Progenitor cell of endocrine pancreas (in vitro differentiated cells): ENCODE measurements around the gene CSMD2. TPM values are rescaled to one million over a fixed set of nuclear protein-coding genes. Genes with fewer than 3 reads are reported as not detected.

Experiments used
- DNase-seq: peaks from one replicate; pipeline ENCODE4 v3.0.0; 2021; ENCODE audit warnings: low spot score; ENCODE audit not compliant: unreplicated experiment
- H3K27ac Mint-ChIP-seq: 2 replicates; pipeline ENCODE4 v1.8.0; 2021; ENCODE audit warnings: mild to moderate bottlenecking, moderate library complexity, mixed read lengths
- H3K27me3 Mint-ChIP-seq: 2 replicates; pipeline ENCODE4 v1.8.0; 2021; ENCODE audit warnings: mixed read lengths
- H3K36me3 Mint-ChIP-seq: 2 replicates; pipeline ENCODE4 v1.8.0; 2022; ENCODE audit warnings: mixed read lengths; ENCODE audit not compliant: insufficient read depth
- H3K4me1 Mint-ChIP-seq: 2 replicates; pipeline ENCODE4 v1.8.0; 2021; ENCODE audit warnings: low read depth, mixed read lengths
- H3K4me3 Mint-ChIP-seq: 2 replicates; pipeline ENCODE4 v1.8.0; 2021; ENCODE audit warnings: low read depth, mild to moderate bottlenecking, moderate library complexity, mixed read lengths
- H3K9me3 Mint-ChIP-seq: 2 replicates; pipeline ENCODE4 v1.8.0; 2021; ENCODE audit warnings: low read depth, mixed read lengths
- total RNA-seq: library from RNA; stranded (reverse); gene quantifications from 2 replicates; pipeline ENCODE4 v1.2.1, GENCODE V29; 2021
- TF ChIP-seq, protein P1 (sequence below): fragments of 200-600 bp; sonication (generic); IDR thresholded peaks from one replicate; pipeline ENCODE4 v1.5.0; 2021; ENCODE audit warnings: antibody characterized with exemption, mild to moderate bottlenecking; ENCODE audit not compliant: unreplicated experiment

The CSMD2 gene
- total RNA-seq, 1 donor from 2014 or later: 0.38 TPM

DNA sequence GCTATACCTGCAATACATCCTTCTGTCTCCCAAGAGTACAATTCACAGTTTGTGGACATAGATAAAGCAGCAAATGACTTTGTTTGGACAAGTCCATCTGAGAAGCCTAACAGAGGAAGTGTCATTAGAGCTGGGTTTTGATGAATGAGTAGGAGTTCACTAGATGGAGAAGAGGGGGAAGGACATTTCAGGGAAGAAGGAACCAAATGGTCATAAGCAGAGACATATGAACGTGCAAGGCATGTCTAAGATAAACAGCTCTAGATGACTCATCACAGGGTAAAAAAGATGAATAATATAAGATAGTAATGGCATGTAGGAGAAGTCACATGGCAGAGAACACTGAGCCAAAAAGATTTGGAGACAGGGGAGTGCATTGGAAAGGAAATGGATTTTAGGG lies 246.7 kb downstream of the CSMD2 start:
- Mint-ChIP-seq H3K4me1 (no peaks in the 10 kb centered on the region), H3K4me3 (no peak overlapping the region), H3K36me3 (no peaks in the 10 kb centered on the region), H3K9me3 (no peaks in the 10 kb centered on the region), H3K27ac (no peak overlapping the region), H3K27me3 (peaks cover 11% of the 10 kb centered on the region)
- no peak for DNase-seq
- TF ChIP-seq, protein P1, sequence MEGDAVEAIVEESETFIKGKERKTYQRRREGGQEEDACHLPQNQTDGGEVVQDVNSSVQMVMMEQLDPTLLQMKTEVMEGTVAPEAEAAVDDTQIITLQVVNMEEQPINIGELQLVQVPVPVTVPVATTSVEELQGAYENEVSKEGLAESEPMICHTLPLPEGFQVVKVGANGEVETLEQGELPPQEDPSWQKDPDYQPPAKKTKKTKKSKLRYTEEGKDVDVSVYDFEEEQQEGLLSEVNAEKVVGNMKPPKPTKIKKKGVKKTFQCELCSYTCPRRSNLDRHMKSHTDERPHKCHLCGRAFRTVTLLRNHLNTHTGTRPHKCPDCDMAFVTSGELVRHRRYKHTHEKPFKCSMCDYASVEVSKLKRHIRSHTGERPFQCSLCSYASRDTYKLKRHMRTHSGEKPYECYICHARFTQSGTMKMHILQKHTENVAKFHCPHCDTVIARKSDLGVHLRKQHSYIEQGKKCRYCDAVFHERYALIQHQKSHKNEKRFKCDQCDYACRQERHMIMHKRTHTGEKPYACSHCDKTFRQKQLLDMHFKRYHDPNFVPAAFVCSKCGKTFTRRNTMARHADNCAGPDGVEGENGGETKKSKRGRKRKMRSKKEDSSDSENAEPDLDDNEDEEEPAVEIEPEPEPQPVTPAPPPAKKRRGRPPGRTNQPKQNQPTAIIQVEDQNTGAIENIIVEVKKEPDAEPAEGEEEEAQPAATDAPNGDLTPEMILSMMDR: no peak

DNA sequence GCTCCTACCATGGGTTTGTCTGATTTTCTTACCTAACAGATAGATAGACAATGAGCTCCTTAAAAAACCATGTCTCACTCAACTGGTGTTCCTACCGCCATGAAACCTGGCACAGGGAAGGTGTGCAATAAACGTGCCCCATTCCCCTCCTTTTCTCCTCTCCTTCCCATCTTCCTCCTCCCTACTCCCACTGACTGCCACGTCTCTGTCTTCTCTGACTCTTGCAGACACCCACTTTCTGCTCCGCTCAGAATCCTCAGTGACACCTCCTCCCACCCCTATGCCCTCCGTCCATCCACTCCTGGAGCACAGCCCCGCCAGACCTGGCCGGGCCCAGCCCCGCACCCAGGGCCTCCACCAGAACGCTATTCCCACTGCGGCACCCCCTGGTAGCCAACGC lies 248.2 kb downstream of the CSMD2 start:
- DNase-seq: no peak
- TF ChIP-seq, protein P1: no peak
- Mint-ChIP-seq H3K9me3 (no peaks in the 10 kb centered on the region), H3K4me3 (no peak overlapping the region), H3K27me3 (peaks cover 13% of the 10 kb centered on the region), H3K4me1 (no peaks in the 10 kb centered on the region), H3K27ac (no peak overlapping the region), H3K36me3 (no peaks in the 10 kb centered on the region)

DNA sequence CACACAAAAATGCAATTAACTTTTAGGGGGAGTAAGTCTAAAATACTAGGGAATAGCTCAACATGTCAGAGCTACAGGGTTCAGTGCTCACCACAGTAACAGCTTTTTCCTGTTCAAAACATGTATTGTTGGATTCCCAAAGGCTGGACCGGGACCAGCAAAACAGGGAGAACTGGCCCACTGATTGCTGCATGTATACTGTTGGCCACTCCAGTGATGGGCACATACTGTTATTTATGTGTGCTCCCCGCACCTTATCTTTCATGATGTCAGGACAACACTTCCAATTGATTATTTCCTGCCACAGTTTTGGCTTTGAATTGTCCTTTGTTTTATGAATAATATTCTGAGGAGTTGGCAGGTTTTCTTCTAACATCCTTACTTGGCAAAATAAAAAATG lies 250.5 kb downstream of the CSMD2 start:
- Mint-ChIP-seq H3K36me3 (no peaks in the 10 kb centered on the region), H3K27me3 (peaks cover 15% of the 10 kb centered on the region), H3K27ac (no peak overlapping the region), H3K4me1 (no peaks in the 10 kb centered on the region), H3K4me3 (no peak overlapping the region), H3K9me3 (no peaks in the 10 kb centered on the region)
- no peak for DNase-seq
- TF ChIP-seq, protein P1: no peak

DNA sequence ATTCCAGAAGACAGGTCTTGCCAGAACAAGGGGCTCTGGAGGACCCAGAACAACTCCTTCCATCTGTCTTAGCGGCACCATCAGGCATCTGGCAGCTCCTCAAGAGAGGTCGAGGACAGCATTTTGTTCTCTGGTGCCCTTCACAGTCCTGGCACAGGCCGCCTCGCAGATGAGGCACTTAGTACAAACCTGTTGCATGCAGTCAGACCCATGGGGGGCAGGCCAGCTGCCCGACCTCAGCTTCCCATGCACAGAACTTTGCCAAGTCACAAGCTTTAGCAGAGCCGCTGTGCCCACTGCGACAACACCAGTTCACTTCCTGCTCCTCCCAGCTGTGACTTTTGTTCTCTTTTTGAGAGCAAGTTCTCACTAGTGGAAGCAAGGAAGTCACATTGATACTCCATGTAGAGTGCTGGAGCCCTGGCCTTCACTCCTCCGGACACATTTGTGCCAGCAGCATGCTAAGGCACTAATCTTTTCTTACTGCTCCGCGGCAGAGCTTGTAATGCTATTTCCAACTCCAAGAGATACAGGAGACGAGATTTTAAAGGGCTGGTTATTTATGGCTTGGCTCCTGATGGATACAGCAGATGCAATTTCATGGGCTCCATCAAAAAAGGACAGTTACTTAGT lies 256.6 kb downstream of the CSMD2 start:
- no peak for DNase-seq

DNA sequence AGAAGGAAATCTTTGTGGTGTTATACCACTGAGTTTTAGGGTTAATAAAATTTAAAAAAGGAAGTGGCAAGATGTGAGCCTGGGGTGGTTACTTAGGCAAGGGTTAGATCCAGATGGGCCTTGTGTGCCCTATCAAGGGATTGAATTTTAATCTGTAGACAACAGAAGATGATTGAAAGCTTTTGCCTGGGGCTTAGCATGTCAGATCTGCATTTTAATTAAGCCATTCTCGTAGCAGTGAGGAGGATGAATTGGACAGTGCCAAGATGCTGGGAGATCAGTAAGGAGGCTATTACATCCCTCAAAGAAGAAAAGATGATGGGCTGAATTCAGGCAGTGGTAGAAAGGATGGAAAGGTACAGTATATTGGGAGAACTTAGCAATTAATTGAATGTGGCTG lies 258.9 kb downstream of the CSMD2 start:
- Mint-ChIP-seq H3K36me3 (no peaks in the 10 kb centered on the region), H3K4me1 (peaks cover 12% of the 10 kb centered on the region), H3K27ac (no peak overlapping the region), H3K27me3 (peaks cover 11% of the 10 kb centered on the region), H3K9me3 (no peaks in the 10 kb centered on the region), H3K4me3 (no peak overlapping the region)
- TF ChIP-seq, protein P1: no peak
- no peak for DNase-seq

More for the DNA sequence above, 256.6 kb downstream of the CSMD2 start:
- TF ChIP-seq, protein P1: no peak
- H3K36me3 Mint-ChIP-seq: no peaks in the 10 kb centered on the region
- peaks cover 16% of the 10 kb centered on the region for H3K27me3 Mint-ChIP-seq
- no peaks in the 10 kb centered on the region for H3K4me1 Mint-ChIP-seq
- H3K27ac Mint-ChIP-seq: no peak overlapping the region
- no peaks in the 10 kb centered on the region for H3K9me3 Mint-ChIP-seq
- no peak overlapping the region for H3K4me3 Mint-ChIP-seq
